C1 segment of cervical spinal cord (tissue), 14 donors: ENCODE data around the gene ATP6V1C2.

ENCODE experiments used
- DNase-seq, 14 donors: peaks; one replicate each; lab custom pipeline; 2025; lab: John Stamatoyannopoulos, UW

Gene ATP6V1C2

DNA sequence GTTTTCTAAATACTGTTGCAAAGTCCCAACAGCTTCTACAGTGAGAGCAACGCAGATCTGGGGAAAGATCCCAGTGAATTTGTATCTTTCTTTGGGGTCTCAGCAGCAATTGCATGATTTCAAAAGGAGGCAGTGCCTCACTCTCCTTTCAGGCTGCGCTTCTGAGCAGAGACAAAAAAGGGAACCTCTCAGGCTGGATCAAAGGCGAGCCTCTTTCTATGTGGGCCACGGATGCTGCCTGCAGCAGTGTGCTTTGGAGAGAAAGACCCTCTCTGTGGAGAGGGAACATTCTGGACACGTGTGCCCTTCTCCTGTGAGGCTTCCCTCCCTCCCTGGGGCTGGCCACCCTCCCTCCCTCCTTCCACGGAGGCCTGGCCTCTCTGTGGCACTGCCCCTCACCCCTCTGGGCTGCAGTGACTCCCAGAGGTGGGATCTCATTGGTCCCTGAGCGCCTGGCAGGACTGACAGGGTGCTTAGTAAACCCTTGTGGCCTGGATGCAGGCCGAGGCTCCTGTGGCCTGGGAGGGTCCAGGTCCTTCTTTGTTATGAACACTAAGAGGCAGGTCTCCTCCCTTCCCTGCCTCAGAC lies 112.7 kb downstream of the ATP6V1C2 start:
- no peak for DNase-seq
